ENCODE measurements around the gene SGTB.

SGTB gene

DNA sequence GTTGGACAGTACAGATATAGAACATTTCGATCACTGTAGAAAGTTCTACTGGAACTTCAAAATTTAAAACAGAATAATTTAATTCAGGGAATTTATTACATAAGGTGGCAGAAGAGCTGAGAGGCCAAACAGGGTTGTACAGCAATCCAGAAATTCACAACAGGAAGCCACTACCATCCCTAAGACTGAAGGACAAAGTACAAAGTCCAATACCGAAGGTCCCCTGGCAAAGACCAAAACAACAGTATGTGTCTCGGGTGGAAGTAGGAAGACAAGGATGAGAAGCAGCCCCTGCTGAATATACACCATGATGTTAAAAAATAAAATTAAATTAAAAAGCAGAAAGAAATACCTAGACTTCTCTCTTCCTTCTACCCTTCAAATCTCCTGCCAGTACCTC, 19.9 kb downstream of the SGTB start:
- no peak overlapping the region for H3K9ac ChIP-seq (ENCODE audit: low read depth, low read length)
- no peaks in the 10 kb centered on the region for H3K27me3 ChIP-seq (ENCODE audit: insufficient read depth, low read length, poor library complexity)
- H3K9me3 ChIP-seq (ENCODE audit: insufficient read depth, low read length, severe bottlenecking) = no peaks in the 10 kb centered on the region
- DNase-seq (no peak), ATAC-seq (ENCODE audit: insufficient read depth, low read depth) (no peak)
- no peak overlapping the region for H3K4me2 ChIP-seq (ENCODE audit: insufficient read depth, low read length)
- H3K4me3 ChIP-seq (ENCODE audit: low read depth in 1 of 2, low read length in 2 of 2) = no peak overlapping the region
- TF ChIP-seq, protein P1, sequence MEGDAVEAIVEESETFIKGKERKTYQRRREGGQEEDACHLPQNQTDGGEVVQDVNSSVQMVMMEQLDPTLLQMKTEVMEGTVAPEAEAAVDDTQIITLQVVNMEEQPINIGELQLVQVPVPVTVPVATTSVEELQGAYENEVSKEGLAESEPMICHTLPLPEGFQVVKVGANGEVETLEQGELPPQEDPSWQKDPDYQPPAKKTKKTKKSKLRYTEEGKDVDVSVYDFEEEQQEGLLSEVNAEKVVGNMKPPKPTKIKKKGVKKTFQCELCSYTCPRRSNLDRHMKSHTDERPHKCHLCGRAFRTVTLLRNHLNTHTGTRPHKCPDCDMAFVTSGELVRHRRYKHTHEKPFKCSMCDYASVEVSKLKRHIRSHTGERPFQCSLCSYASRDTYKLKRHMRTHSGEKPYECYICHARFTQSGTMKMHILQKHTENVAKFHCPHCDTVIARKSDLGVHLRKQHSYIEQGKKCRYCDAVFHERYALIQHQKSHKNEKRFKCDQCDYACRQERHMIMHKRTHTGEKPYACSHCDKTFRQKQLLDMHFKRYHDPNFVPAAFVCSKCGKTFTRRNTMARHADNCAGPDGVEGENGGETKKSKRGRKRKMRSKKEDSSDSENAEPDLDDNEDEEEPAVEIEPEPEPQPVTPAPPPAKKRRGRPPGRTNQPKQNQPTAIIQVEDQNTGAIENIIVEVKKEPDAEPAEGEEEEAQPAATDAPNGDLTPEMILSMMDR (IDR thresholded peaks at IDR 0.05; ENCODE audit: borderline replicate concordance, extremely low read depth, low read length, poor library complexity, severe bottlenecking) = no peak
- TF ChIP-seq EZH2 (IDR thresholded peaks at IDR 0.05; ENCODE audit: borderline replicate concordance, low read depth, low read length, severe bottlenecking) = no peak
- no peak overlapping the region for H2AFZ ChIP-seq (ENCODE audit: low read depth, low read length)
- H3K36me3 ChIP-seq (ENCODE audit: insufficient read depth, low read length) = no peaks in the 10 kb centered on the region; the same call in none of the 2 replicates
- H3K27ac ChIP-seq (ENCODE audit: low read length) = no peak overlapping the region
- H3K79me2 ChIP-seq (ENCODE audit: insufficient read depth, low read length) = no peaks in the 10 kb centered on the region
- H4K20me1 ChIP-seq (ENCODE audit: insufficient read depth, low read length) = no peaks in the 10 kb centered on the region
- H3K4me1 ChIP-seq (ENCODE audit: insufficient read depth, low read length) = no peaks in the 10 kb centered on the region

DNA sequence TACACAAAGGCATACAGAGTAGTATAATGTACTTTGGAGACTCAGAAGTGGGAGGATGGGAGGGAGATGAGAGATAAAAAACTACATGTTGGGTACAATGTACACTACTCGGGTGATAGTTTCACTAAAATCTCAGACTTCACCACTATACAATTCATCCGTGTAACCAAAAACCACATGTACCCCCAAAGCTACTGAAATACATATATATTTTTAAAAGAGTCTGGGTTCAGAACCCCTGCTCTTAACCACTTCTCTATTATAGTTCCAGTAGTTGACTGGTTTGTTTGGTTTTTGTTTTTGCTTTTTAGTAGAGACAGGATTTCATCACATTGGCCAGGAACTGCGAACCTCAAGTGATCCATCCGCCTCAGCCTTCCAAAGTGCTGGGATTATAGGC, 22.6 kb downstream of the SGTB start:
- Histone ChIP-seq H3K9ac (ENCODE audit: low read depth, low read length) (no peak overlapping the region), H3K4me2 (ENCODE audit: insufficient read depth, low read length) (no peak overlapping the region), H2AFZ (ENCODE audit: low read depth, low read length) (no peak overlapping the region), H3K4me1 (ENCODE audit: insufficient read depth, low read length) (no peaks in the 10 kb centered on the region), H4K20me1 (ENCODE audit: insufficient read depth, low read length) (no peaks in the 10 kb centered on the region), H3K36me3 (ENCODE audit: insufficient read depth, low read length) (no peaks in the 10 kb centered on the region; the same call in none of the 2 replicates), H3K4me3 (ENCODE audit: low read depth in 1 of 2, low read length in 2 of 2) (no peak overlapping the region), H3K27me3 (ENCODE audit: insufficient read depth, low read length, poor library complexity) (no peaks in the 10 kb centered on the region), H3K9me3 (ENCODE audit: insufficient read depth, low read length, severe bottlenecking) (no peaks in the 10 kb centered on the region), H3K27ac (ENCODE audit: low read length) (no peak overlapping the region), H3K79me2 (ENCODE audit: insufficient read depth, low read length) (no peaks in the 10 kb centered on the region)
- no peak for ATAC-seq (ENCODE audit: insufficient read depth, low read depth)
- TF ChIP-seq EZH2 (IDR thresholded peaks at IDR 0.05; ENCODE audit: borderline replicate concordance, low read depth, low read length, severe bottlenecking) = no peak
- TF ChIP-seq, protein P1 (IDR thresholded peaks at IDR 0.05; ENCODE audit: borderline replicate concordance, extremely low read depth, low read length, poor library complexity, severe bottlenecking) = no peak
- no peak for DNase-seq

DNA sequence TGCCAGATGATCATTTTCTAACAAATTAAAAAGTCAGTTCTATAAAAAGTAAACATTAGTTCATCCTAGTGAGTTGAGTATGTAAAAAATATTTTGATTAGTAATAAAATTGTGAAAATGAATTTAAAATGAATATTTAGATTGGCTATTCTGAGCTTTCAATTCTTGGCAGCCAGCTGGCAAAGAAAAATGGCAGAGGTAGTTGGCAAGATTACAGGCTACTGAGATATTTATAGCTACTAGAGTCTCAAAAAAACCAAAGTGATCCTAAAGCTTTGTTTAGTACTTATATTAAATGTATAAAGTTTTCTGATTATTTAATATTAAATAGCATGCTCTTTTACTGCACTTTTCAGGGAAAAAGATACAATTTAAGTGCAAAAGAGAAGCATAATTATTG, 25.0 kb downstream of the SGTB start:
- H3K4me3 ChIP-seq (ENCODE audit: low read depth in 1 of 2, low read length in 2 of 2) = no peak overlapping the region
- H3K79me2 ChIP-seq (ENCODE audit: insufficient read depth, low read length) = no peaks in the 10 kb centered on the region
- no peaks in the 10 kb centered on the region for H3K4me1 ChIP-seq (ENCODE audit: insufficient read depth, low read length)
- H3K9me3 ChIP-seq (ENCODE audit: insufficient read depth, low read length, severe bottlenecking) = no peaks in the 10 kb centered on the region
- no peak overlapping the region for H3K27ac ChIP-seq (ENCODE audit: low read length)
- no peak overlapping the region for H3K4me2 ChIP-seq (ENCODE audit: insufficient read depth, low read length)
- no peaks in the 10 kb centered on the region for H3K27me3 ChIP-seq (ENCODE audit: insufficient read depth, low read length, poor library complexity)
- DNase-seq (no peak), ATAC-seq (ENCODE audit: insufficient read depth, low read depth) (no peak)
- no peak overlapping the region for H3K9ac ChIP-seq (ENCODE audit: low read depth, low read length)
- H3K36me3 ChIP-seq (ENCODE audit: insufficient read depth, low read length) = no peaks in the 10 kb centered on the region; the same call in 1 of the 2 replicates
- H4K20me1 ChIP-seq (ENCODE audit: insufficient read depth, low read length) = no peaks in the 10 kb centered on the region
- no peak overlapping the region for H2AFZ ChIP-seq (ENCODE audit: low read depth, low read length)
- TF ChIP-seq, protein P1 (IDR thresholded peaks at IDR 0.05; ENCODE audit: borderline replicate concordance, extremely low read depth, low read length, poor library complexity, severe bottlenecking) = no peak
- TF ChIP-seq EZH2 (IDR thresholded peaks at IDR 0.05; ENCODE audit: borderline replicate concordance, low read depth, low read length, severe bottlenecking) = no peak

DNA sequence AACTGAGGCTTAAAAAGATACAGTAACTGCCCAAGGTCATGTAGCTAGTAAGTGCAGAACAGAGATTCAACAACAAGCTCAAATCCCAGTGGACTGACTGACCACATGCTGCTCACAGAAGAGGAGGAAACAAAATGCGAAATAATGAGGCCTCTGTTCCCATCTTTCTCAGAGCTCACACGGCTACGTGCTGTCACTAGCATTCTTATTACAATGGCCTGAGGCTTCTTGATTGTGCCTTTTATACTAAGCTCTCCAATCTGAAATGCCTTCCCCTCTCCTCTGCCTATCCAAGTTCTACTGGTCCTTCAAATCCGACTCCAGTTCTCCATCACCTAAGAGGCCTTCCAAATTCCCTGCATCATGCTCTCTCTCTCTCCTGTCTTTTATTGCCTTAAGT, 26.0 kb downstream of the SGTB start:
- Histone ChIP-seq H3K79me2 (ENCODE audit: insufficient read depth, low read length) (no peaks in the 10 kb centered on the region), H3K36me3 (ENCODE audit: insufficient read depth, low read length) (no peaks in the 10 kb centered on the region; the same call in 1 of the 2 replicates), H3K4me3 (ENCODE audit: low read depth in 1 of 2, low read length in 2 of 2) (no peak overlapping the region), H3K4me2 (ENCODE audit: insufficient read depth, low read length) (no peak overlapping the region), H3K9me3 (ENCODE audit: insufficient read depth, low read length, severe bottlenecking) (no peaks in the 10 kb centered on the region), H2AFZ (ENCODE audit: low read depth, low read length) (no peak overlapping the region), H4K20me1 (ENCODE audit: insufficient read depth, low read length) (no peaks in the 10 kb centered on the region), H3K27me3 (ENCODE audit: insufficient read depth, low read length, poor library complexity) (no peaks in the 10 kb centered on the region), H3K4me1 (ENCODE audit: insufficient read depth, low read length) (no peaks in the 10 kb centered on the region), H3K9ac (ENCODE audit: low read depth, low read length) (no peak overlapping the region), H3K27ac (ENCODE audit: low read length) (no peak overlapping the region)
- no peak for ATAC-seq (ENCODE audit: insufficient read depth, low read depth)
- no peak for DNase-seq
- TF ChIP-seq, protein P1 (IDR thresholded peaks at IDR 0.05; ENCODE audit: borderline replicate concordance, extremely low read depth, low read length, poor library complexity, severe bottlenecking) = no peak
- TF ChIP-seq EZH2 (IDR thresholded peaks at IDR 0.05; ENCODE audit: borderline replicate concordance, low read depth, low read length, severe bottlenecking) = no peak

Data from DND-41 (cell line).